Spleen (tissue), 7 donors: Measurements from ENCODE around the gene HOXD4.

ENCODE experiments used
- POLR2AphosphoS5 ChIP-seq, 3 donors: sonication (generic); formaldehyde crosslinking; IDR thresholded peaks; one replicate each; pipeline ENCODE4 v1.5.1; 2017; ENCODE audit warnings: antibody characterized with exemption in 3 of 3
- TF ChIP-seq, protein P1 (sequence below), 11 experiments: fragments of 200-600 bp in 7 of 11; fragments of 450-650 bp in 4 of 11; sonication (generic) in 4 of 11; IDR thresholded peaks in 8 of 11; conservative IDR thresholded peaks in 3 of 11; 1 replicate in 7 of 11; 2 replicates in 4 of 11; pipeline versions ENCODE4 v1.4.0 to v1.8.0; 2016 to 2021; ENCODE audit warnings: antibody characterized with exemption in 11 of 11, inconsistent platforms in 4 of 11, mild to moderate bottlenecking in 1 of 11
- donor health status: DM: no; HTN: no; CAD: no; lungs with moderate emphysema.
- donor health status: DM: no; HTN: no; CAD: no.
- donor health status: DM: no; HTN: no; CAD: no.

DNA sequence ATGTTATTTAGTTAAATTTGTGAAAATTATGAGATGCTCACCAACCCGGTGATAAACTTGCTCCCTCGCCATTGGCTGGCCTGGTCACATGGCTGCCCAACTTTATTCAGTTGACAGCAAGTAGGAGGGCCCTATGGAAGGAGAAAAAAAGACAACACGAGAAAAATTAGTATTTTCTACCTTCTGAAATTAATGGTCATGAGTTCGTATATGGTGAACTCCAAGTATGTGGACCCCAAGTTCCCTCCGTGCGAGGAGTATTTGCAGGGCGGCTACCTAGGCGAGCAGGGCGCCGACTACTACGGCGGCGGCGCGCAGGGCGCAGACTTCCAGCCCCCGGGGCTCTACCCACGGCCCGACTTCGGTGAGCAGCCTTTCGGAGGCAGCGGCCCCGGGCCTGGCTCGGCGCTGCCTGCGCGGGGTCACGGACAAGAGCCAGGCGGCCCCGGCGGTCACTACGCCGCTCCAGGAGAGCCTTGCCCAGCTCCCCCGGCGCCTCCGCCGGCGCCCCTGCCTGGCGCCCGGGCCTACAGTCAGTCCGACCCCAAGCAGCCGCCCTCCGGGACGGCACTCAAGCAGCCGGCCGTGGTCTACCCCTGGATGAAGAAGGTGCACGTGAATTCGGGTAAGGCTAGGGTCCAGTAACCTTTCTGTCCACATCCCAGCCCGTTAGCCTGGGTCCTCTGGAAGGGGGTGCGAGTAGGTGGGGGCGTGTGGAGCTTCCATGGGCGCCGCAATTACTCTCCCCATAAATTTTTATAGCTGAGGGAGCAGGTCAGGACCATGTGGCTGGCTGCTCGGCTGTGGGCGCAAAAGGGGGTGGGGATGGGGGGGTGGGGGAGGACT lies at the start of gene HOXD4:
- TF ChIP-seq POLR2AphosphoS5 (IDR thresholded peaks at IDR 0.05): no peak
- TF ChIP-seq, protein P1, sequence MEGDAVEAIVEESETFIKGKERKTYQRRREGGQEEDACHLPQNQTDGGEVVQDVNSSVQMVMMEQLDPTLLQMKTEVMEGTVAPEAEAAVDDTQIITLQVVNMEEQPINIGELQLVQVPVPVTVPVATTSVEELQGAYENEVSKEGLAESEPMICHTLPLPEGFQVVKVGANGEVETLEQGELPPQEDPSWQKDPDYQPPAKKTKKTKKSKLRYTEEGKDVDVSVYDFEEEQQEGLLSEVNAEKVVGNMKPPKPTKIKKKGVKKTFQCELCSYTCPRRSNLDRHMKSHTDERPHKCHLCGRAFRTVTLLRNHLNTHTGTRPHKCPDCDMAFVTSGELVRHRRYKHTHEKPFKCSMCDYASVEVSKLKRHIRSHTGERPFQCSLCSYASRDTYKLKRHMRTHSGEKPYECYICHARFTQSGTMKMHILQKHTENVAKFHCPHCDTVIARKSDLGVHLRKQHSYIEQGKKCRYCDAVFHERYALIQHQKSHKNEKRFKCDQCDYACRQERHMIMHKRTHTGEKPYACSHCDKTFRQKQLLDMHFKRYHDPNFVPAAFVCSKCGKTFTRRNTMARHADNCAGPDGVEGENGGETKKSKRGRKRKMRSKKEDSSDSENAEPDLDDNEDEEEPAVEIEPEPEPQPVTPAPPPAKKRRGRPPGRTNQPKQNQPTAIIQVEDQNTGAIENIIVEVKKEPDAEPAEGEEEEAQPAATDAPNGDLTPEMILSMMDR (IDR thresholded peaks at IDR 0.05 in 8 of 11, conservative IDR thresholded peaks at IDR 0.05 in 3 of 11): no peak
